ENCODE data around the gene CFAP299. TPM values are rescaled to one million over a fixed set of nuclear protein-coding genes. Genes with fewer than 3 reads are reported as not detected.

CFAP299 gene
- polyA plus RNA-seq, 1 experiment = 1.4 TPM

DNA sequence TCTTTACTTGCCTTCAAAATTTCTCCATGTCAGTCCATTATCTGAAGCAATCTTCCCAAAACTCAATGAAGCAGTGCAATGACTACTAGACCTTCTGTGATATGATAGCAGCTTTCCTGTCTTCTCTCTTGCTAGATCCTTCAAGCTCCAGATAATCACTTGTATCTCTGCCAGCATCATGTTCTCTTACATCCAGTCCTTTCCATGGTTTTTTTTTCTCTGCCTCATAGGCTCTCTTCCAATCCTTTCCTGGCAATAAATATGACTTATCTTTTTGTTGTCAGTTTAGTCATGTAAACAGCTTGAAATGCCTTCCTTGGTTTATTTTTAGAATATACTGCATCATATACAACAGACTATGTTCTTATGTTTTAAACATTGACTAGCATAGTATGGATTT lies 193.5 kb downstream of the CFAP299 start:
- no peaks in the 10 kb centered on the region for H3K9me3 ChIP-seq (ENCODE audit: control insufficient read depth, insufficient read depth, low read length)
- TF ChIP-seq, protein P1, sequence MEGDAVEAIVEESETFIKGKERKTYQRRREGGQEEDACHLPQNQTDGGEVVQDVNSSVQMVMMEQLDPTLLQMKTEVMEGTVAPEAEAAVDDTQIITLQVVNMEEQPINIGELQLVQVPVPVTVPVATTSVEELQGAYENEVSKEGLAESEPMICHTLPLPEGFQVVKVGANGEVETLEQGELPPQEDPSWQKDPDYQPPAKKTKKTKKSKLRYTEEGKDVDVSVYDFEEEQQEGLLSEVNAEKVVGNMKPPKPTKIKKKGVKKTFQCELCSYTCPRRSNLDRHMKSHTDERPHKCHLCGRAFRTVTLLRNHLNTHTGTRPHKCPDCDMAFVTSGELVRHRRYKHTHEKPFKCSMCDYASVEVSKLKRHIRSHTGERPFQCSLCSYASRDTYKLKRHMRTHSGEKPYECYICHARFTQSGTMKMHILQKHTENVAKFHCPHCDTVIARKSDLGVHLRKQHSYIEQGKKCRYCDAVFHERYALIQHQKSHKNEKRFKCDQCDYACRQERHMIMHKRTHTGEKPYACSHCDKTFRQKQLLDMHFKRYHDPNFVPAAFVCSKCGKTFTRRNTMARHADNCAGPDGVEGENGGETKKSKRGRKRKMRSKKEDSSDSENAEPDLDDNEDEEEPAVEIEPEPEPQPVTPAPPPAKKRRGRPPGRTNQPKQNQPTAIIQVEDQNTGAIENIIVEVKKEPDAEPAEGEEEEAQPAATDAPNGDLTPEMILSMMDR (IDR thresholded peaks at IDR 0.05; ENCODE audit: low read depth, low read length) = no peak
- no peak for DNase-seq (ENCODE audit: low read depth, low spot score)
- CTCF ChIA-PET = no interaction called here
- no peak overlapping the region for H3K4me3 ChIP-seq (ENCODE audit: low read depth, low read length)
- H3K27me3 ChIP-seq (ENCODE audit: control insufficient read depth, insufficient read depth, low read length) = no peaks in the 10 kb centered on the region
- H3K27ac ChIP-seq (ENCODE audit: low read depth, low read length) = no peak overlapping the region
- POLR2A ChIA-PET = no interaction called here

DNA sequence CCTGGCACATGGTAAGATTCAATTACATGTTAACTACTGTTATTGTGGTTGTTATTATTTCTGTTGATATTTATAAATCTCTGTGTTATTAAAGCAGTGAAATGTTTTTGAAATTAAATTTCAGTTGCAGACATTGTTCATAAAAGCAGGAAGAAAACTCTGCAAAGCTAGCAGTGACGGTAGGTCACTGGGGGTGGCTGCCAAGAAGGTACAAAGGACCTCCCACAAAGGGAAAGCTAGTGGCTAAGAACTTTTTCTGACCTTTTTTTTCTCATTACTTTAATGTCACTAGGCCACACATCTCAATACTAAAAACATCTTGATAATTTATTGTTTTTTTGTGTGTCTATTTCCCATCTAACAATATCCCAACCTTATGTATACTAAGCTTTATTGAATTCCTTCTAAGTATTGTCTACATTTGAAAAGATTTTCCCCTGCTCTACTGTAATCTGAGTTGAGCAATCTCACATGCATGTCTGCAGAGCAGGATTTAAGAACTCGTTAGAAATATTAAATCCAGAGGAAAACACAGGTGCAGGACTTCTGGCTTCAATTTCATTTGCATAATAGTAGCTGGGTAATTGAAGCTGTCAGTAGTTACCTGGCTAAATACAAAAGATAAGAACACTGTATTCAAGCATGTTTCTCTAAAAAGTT lies 197.3 kb downstream of the CFAP299 start:
- H3K27me3 ChIP-seq (ENCODE audit: control insufficient read depth, insufficient read depth, low read length) = no peaks in the 10 kb centered on the region
- TF ChIP-seq, protein P1 (IDR thresholded peaks at IDR 0.05; ENCODE audit: low read depth, low read length) = no peak
- no peaks in the 10 kb centered on the region for H3K9me3 ChIP-seq (ENCODE audit: control insufficient read depth, insufficient read depth, low read length)
- POLR2A ChIA-PET = no interaction called here
- no peak overlapping the region for H3K27ac ChIP-seq (ENCODE audit: low read depth, low read length)
- CTCF ChIA-PET = interaction anchor here (0.6 kb wide), 1 partner anchor 153 kb away, joined by 5 read pairs; no protein-coding TSS in a partner anchor
- H3K4me3 ChIP-seq (ENCODE audit: low read depth, low read length) = no peak overlapping the region
- no peak for DNase-seq (ENCODE audit: low read depth, low spot score)

DNA sequence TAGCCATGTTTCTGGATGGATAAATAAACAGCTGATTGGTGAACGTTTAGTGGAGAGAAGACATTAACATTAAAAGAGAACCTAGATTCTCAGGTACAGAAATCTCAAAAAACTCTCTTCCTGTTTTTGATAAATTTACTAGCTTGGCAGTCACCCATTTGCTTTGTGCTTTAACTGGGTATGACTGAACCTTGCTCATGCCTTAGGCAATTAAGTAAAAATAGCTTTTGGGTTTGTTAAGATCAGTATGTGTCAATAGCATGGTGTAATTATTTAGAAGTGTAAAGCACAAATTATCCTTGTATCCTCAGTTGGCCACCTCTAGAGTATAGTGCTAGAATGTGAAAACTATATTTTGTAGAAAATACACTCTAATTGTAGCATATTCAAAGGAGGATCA lies 200.0 kb downstream of the CFAP299 start:
- H3K27me3 ChIP-seq (ENCODE audit: control insufficient read depth, insufficient read depth, low read length) = no peaks in the 10 kb centered on the region
- DNase-seq (ENCODE audit: low read depth, low spot score) = no peak
- no peaks in the 10 kb centered on the region for H3K9me3 ChIP-seq (ENCODE audit: control insufficient read depth, insufficient read depth, low read length)
- no peak overlapping the region for H3K27ac ChIP-seq (ENCODE audit: low read depth, low read length)
- ChIA-PET POLR2A (no interaction called here), CTCF (interaction anchor here (0.6 to 1.6 kb wide), 2 partner anchors 8 to 798 kb away, joined by 3 read pairs; no protein-coding TSS in a partner anchor)
- H3K4me3 ChIP-seq (ENCODE audit: low read depth, low read length) = no peak overlapping the region
- TF ChIP-seq, protein P1 (IDR thresholded peaks at IDR 0.05; ENCODE audit: low read depth, low read length) = no peak

DNA sequence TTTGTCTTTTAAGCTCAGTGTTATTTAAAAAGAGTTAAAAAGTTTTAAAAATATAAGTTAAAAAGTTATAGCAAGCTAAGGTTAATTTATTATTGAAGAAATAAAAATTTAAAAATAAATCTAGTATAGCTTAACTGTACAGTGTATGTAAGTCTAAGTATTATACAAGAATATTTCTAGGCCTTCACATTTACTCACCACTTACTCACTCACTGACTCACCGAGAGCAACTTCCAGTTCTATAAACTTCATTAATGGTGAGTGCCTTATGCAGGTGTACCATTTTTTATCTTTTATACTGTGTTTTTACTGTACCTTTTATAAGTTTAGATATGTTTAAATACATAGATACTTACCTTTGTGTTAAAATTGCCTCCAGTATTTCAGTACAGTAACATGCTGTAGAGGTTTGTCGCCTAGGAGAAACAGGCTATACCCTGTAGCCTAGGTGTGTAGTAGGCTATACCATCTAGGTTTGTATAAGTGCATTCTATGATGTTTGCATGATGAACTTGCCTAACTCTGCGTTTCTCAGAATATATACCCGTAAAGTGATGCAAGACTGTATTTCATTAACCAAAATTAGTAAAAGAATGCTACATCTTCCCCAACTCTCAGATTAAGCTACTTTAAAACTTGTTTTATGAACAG lies 202.9 kb downstream of the CFAP299 start:
- H3K9me3 ChIP-seq (ENCODE audit: control insufficient read depth, insufficient read depth, low read length) = no peaks in the 10 kb centered on the region
- H3K27ac ChIP-seq (ENCODE audit: low read depth, low read length) = no peak overlapping the region
- H3K4me3 ChIP-seq (ENCODE audit: low read depth, low read length) = no peak overlapping the region
- ChIA-PET POLR2A (no interaction called here), CTCF (interaction anchor here (2.1 kb wide), 1 partner anchor 173 kb away, joined by 5 read pairs; no protein-coding TSS in a partner anchor)
- DNase-seq (ENCODE audit: low read depth, low spot score) = no peak
- H3K27me3 ChIP-seq (ENCODE audit: control insufficient read depth, insufficient read depth, low read length) = no peaks in the 10 kb centered on the region
- TF ChIP-seq, protein P1 (IDR thresholded peaks at IDR 0.05; ENCODE audit: low read depth, low read length) = no peak

DNA sequence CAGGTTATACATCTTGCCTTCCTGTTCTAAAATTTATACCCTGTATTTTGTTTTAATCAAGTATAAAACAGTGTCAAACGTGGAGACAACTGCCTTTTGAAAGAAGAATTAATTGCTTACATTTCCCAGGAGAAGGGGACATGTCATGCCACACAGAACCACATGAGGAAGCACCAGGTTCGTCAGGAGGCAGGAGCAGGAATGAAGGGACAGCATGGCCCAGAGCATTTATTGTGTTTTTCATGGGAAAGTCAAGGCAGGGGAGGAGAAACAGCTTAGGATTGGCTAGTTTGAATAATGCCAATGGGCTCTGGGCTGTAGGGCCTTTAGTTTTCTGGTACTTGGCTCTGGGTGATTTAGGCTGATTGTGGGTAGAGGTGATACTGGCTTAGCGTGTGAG lies 203.7 kb downstream of the CFAP299 start:
- Histone ChIP-seq H3K9me3 (ENCODE audit: control insufficient read depth, insufficient read depth, low read length) (no peaks in the 10 kb centered on the region), H3K4me3 (ENCODE audit: low read depth, low read length) (no peak overlapping the region), H3K27ac (ENCODE audit: low read depth, low read length) (no peak overlapping the region), H3K27me3 (ENCODE audit: control insufficient read depth, insufficient read depth, low read length) (no peaks in the 10 kb centered on the region)
- CTCF ChIA-PET = interaction anchor here (2.1 kb wide), 1 partner anchor 174 kb away, joined by 5 read pairs; no protein-coding TSS in a partner anchor
- POLR2A ChIA-PET = no interaction called here
- no peak for DNase-seq (ENCODE audit: low read depth, low spot score)
- TF ChIP-seq, protein P1 (IDR thresholded peaks at IDR 0.05; ENCODE audit: low read depth, low read length) = no peak
